Heart left ventricle (tissue), 16 donors: ENCODE data around the gene ZFPM1. TPM values are rescaled to one million over a fixed set of nuclear protein-coding genes. Genes with fewer than 3 reads are reported as not detected.

ENCODE experiments used
- ATAC-seq, 4 donors: fragments of 200-7000 bp; cut with Tn5 transposase; one replicate each; pipeline ENCODE4 v1.9.1; 2020 to 2022; ENCODE audit warnings: moderate library complexity in 4 of 4, mild to moderate bottlenecking in 3 of 4, moderate number of reproducible peaks in 1 of 4
- DNase-seq, 5 donors: peaks; one replicate each; pipeline ENCODE4 v3.0.0-alpha.2; 2020
- H3K27ac ChIP-seq, 12 donors: fragments of 200-600 bp; sonication (generic) in 4 of 12; one replicate each; pipeline versions ENCODE4 v1.5.0 to v1.8.0; 2016 to 2022; ENCODE audit warnings: mild to moderate bottlenecking in 2 of 12
- H3K27me3 ChIP-seq, 9 donors: fragments of 200-600 bp; sonication (generic) in 2 of 9; one replicate each; pipeline versions ENCODE4 v1.5.1 to v1.8.0; 2016 to 2022; ENCODE audit warnings: mild to moderate bottlenecking in 3 of 9
- H3K36me3 ChIP-seq, 9 donors: fragments of 200-600 bp; sonication (generic) in 2 of 9; one replicate each; pipeline versions ENCODE4 v1.5.0 to v1.8.0; 2018 to 2022; ENCODE audit warnings: mild to moderate bottlenecking in 2 of 9
- H3K4me1 ChIP-seq, 12 donors: fragments of 200-600 bp; sonication (generic) in 4 of 12; one replicate each; pipeline versions ENCODE4 v1.5.0 to v1.8.0; 2016 to 2022; ENCODE audit warnings: mild to moderate bottlenecking in 3 of 12
- H3K4me3 ChIP-seq, 12 donors: fragments of 200-600 bp; sonication (generic) in 4 of 12; one replicate each; pipeline versions ENCODE4 v1.5.0 to v1.8.0; 2017 to 2022; ENCODE audit warnings: mild to moderate bottlenecking in 9 of 12, moderate library complexity in 4 of 12
- H3K9me3 ChIP-seq, 12 donors: fragments of 200-600 bp; sonication (generic) in 4 of 12; one replicate each; pipeline versions ENCODE4 v1.5.0 to v1.8.0; 2016 to 2022; ENCODE audit warnings: mild to moderate bottlenecking in 1 of 12
- POLR2A ChIP-seq, 2 donors: fragments of 450-650 bp; IDR thresholded peaks; one replicate each; pipeline ENCODE4 v1.6.1; 2017; ENCODE audit warnings: antibody characterized with exemption in 2 of 2, mild to moderate bottlenecking in 2 of 2, moderate library complexity in 2 of 2
- WGBS, 4 donors: extraction: QIAGEN DNeasy Blood & Tissue Kit in 2 of 4; methylation state at CpG; one replicate each; pipeline versions ENCODE4 v1.1.5 to v1.1.7; 2013 to 2018; 5-methylcytosine and 5-hydroxymethylcytosine counted together
- intact Hi-C, 10 donors: fragments of 100-400 bp; cut with DNase I; formaldehyde crosslinking; loops; one replicate each; pipeline versions ENCODE4 v1.11.1 to v1.14.2; 2022
- polyA plus RNA-seq, 2 donors: library from polyadenylated mRNA; stranded (reverse); fragments of 200-250 nt; gene quantifications; one replicate each; pipeline ENCODE4 v1.2.3, GENCODE V29; 2013
- total RNA-seq, 9 donors: library from RNA; depleted of rRNA in 2 of 9; stranded (reverse); fragments of >200 nt in 2 of 9; fragmentation: NEBNext Ultra II Directional in 3 of 9; extraction: Animal tissue kit (Norgen Biotek cat#: 25700) in 3 of 9; gene quantifications; one replicate each; pipeline versions ENCODE4 v1.1.0 to v1.2.4, GENCODE V29; 2016 to 2023
- TF ChIP-seq, protein P1 (sequence below), 12 donors: fragments of 200-600 bp; sonication (generic) in 4 of 12; IDR thresholded peaks; one replicate each; pipeline versions ENCODE4 v1.5.0 to v1.8.0; 2018 to 2022; ENCODE audit warnings: antibody characterized with exemption in 12 of 12, mild to moderate bottlenecking in 5 of 12
- donor health status: ischemic (EF 13 %, LVEDD 7.1; RV severe dilation, severe dysfunction).
- donor health status: healthy with polysubstance abuse.
- donor health status: DM: no; HTN: yes; CAD: no.
- donor health status: DM: no; HTN: no; CAD: no.
- donor health status: ischemic (EF 25% LVEDD 6.9; RV normal size, moderate dysfunction).
- donor health status: ischemic (EF 25% LVEDD 5.7; RV mildly dilated, moderate dysfunction).
- donor health status: healthy.
- donor health status: DM: yes; HTN: yes; CAD: no.
- donor health status: ischemic (EF 35%, LVEDD 5.7; RV mildly dilated, moderate dysfunction).
- donor health status: nonischemic (EF 11% LVEDD 7.7; RV severe dilation, severe dysfunction).
- donor health status: DM: yes; HTN: yes; CAD: no.
- donor health status: PGD.
- donor health status: ischemic (EF 29% LVEDD 5.4; RV normal size, mild dysfunction).
- donor health status: nonischemic (EF 23%, LVEDD 6.1; RV moderate dilation, normal function).

ZFPM1 gene
- total and polyA plus RNA-seq, 11 donors: 1.3 to 6.3 (median 4.1) TPM

DNA sequence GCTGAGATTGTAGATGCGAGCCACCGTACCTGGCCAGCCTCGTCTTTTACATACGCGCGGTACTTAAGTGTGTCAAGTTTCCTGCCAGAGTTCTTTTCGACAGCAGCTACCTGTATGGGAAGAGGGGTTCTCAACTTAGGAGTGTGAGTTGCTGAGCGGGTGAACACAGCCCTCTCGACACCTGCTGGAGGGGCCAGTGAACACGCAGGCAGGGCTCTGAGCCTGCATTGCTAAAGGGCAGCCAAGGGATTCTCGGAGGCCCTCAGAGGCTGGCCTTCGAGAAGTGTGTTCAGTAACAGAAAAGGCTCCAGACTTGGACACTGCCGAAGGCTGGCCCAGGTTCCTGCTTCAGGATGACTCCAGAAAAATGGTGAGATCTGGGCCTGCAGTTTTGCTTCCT is 123.2 kb downstream of the ZFPM1 start:
- ATAC-seq (no peak), DNase-seq (no peak)
- intact Hi-C loops: loop anchor here in 2 of 10 donors (10.0 kb wide), 1 partner anchor 812 kb away; the partner anchor contains the start of gene KLHDC4 (in 2 of the 2)
- no peak for TF ChIP-seq POLR2A (IDR thresholded peaks at IDR 0.05)
- TF ChIP-seq, protein P1, sequence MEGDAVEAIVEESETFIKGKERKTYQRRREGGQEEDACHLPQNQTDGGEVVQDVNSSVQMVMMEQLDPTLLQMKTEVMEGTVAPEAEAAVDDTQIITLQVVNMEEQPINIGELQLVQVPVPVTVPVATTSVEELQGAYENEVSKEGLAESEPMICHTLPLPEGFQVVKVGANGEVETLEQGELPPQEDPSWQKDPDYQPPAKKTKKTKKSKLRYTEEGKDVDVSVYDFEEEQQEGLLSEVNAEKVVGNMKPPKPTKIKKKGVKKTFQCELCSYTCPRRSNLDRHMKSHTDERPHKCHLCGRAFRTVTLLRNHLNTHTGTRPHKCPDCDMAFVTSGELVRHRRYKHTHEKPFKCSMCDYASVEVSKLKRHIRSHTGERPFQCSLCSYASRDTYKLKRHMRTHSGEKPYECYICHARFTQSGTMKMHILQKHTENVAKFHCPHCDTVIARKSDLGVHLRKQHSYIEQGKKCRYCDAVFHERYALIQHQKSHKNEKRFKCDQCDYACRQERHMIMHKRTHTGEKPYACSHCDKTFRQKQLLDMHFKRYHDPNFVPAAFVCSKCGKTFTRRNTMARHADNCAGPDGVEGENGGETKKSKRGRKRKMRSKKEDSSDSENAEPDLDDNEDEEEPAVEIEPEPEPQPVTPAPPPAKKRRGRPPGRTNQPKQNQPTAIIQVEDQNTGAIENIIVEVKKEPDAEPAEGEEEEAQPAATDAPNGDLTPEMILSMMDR (IDR thresholded peaks at IDR 0.05): no peak
- 92 to 97% (median 95%) methylated on average over 12 to 13 of the region's 13 CpGs for WGBS, 4 donors
- no peak overlapping the region for H3K4me3 ChIP-seq
- no peaks in the 10 kb centered on the region for H3K9me3 ChIP-seq
- H3K27ac ChIP-seq: no peak overlapping the region
- H3K27me3 ChIP-seq: no peaks in the 10 kb centered on the region
- H3K36me3 ChIP-seq: peaks cover 0 to 85% (median 58%) of the 10 kb centered on the region in 9 donors
- peaks cover 2 to 14% (median 9%) of the 10 kb centered on the region in 12 donors for H3K4me1 ChIP-seq

DNA sequence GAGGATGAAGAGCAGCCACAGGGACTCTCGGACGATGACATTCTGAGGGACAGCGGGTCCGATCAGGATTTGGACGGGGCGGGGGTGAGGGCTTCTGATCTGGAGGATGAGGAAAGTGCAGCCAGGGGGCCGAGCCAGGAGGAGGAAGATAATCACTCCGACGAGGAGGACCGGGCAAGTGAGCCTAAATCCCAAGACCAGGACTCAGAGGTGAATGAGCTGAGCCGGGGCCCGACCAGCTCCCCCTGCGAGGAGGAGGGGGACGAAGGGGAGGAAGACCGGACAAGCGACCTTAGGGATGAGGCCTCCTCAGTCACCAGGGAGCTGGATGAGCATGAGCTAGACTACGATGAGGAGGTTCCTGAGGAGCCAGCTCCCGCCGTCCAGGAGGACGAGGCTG is 124.1 kb downstream of the ZFPM1 start:
- DNase-seq (no peak), ATAC-seq (no peak)
- no peak for TF ChIP-seq POLR2A (IDR thresholded peaks at IDR 0.05)
- TF ChIP-seq, protein P1 (IDR thresholded peaks at IDR 0.05): no peak
- Histone ChIP-seq H3K27ac (no peak overlapping the region), H3K9me3 (no peaks in the 10 kb centered on the region), H3K4me3 (no peak overlapping the region), H3K4me1 (peaks cover 0 to 5% (median under 1%) of the 10 kb centered on the region in 12 donors), H3K36me3 (peaks cover 0 to 90% (median 62%) of the 10 kb centered on the region in 9 donors), H3K27me3 (no peaks in the 10 kb centered on the region)
- WGBS, 4 donors: 90 to 95% (median 93%) methylated on average over 20 of the region's 20 CpGs
- intact Hi-C loops: loop anchor here in 2 of 10 donors (10.0 kb wide), 1 partner anchor 812 kb away; the partner anchor contains the start of gene KLHDC4 (in 2 of the 2)

DNA sequence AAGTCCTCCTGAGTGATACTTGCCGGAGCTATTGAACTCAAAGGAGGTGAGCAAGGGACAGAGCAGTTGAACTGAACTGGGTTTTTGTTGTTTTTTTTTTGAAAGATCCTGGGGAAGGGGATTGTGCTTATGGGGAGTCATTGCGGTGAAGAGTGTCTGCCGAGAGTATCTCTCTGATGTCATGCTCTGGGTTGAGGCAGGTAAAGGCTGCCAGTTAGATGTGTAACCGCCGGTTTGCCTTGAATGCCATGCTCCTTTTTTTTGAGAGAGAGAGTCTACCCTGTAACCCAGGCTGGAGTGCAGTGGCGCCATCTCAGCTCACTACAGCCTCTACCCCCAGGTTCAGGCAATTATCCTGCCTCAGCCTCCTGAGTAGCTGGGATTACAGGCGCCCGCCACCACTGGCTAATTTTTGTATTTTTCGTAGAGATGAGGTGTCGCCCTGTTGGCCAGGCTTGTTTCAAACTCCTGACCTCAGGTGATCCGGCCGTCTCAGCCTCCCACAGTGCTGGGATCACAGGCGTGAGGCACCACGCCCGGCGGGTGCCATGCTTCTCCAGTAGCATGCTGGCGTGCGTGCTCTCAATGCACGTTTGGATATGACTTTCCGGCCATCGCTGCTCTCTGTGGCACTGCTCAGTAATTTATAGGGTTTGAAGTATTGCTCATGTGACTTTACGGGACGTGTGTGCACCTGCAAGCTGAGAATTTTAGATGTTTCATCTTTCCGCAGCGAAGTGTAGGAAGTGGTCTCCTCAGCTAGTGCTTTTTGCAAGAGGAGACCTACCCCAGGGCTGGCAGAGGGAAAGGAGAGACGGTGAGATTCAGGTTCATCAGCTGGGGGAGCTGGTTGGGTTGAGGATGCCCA is 125.6 kb downstream of the ZFPM1 start:
- intact Hi-C loops: loop anchor here in 2 of 10 donors (10.0 kb wide), 1 partner anchor 814 kb away; the partner anchor contains the start of gene KLHDC4 (in 2 of the 2)
- no peaks in the 10 kb centered on the region for H3K9me3 ChIP-seq
- no peak for ATAC-seq
- H3K27me3 ChIP-seq: no peaks in the 10 kb centered on the region
- WGBS, 4 donors: 94% methylated on average over 25 to 26 of the region's 26 CpGs
- H3K27ac ChIP-seq: no peak overlapping the region
- peaks cover 0 to 6% (median 0%) of the 10 kb centered on the region in 12 donors for H3K4me1 ChIP-seq
- no peak overlapping the region for H3K4me3 ChIP-seq
- peaks cover 0 to 92% (median 74%) of the 10 kb centered on the region in 9 donors for H3K36me3 ChIP-seq
- TF ChIP-seq, protein P1 (IDR thresholded peaks at IDR 0.05): no peak
- no peak for TF ChIP-seq POLR2A (IDR thresholded peaks at IDR 0.05)
- no peak for DNase-seq

DNA sequence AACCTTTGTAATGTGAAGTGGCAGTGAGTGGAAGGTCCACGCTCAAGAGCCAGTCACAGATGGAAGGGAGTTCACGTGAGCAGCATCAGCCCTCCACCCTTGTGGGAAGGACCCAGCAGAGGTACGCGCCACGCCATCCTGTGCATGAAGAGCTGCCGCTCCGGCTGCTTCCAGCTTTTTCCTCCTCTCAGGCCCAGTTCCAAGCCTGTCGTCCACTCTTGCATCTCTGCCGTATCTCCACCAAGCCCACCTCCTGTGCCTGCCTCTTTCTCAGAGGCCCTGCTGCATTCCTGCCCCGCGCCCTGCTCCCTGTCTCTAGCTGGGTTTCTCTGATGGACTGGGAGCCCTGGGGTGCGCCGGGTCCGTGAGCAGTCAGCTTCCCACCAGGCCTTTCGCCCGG is 127.3 kb downstream of the ZFPM1 start:
- Histone ChIP-seq H3K9me3 (no peaks in the 10 kb centered on the region), H3K27ac (no peak overlapping the region), H3K36me3 (peaks cover 0 to 85% (median 70%) of the 10 kb centered on the region in 9 donors), H3K4me3 (no peak overlapping the region), H3K27me3 (no peaks in the 10 kb centered on the region), H3K4me1 (peaks cover 0 to 12% (median 0%) of the 10 kb centered on the region in 12 donors)
- intact Hi-C loops: no loop called here
- DNase-seq: peak in 1 of 5 donors; percentile 28
- no peak for ATAC-seq
- 90 to 93% (median 90%) methylated on average over 16 of the region's 16 CpGs for WGBS, 4 donors
- TF ChIP-seq, protein P1 (IDR thresholded peaks at IDR 0.05): no peak
- no peak for TF ChIP-seq POLR2A (IDR thresholded peaks at IDR 0.05)
